Measurements from ENCODE around the gene ATP9B.
"Not testable (repeated sequence)": the region's sequence is repeated elsewhere in the genome, so short reads cannot be mapped to it uniquely, and the experiment has no call there.

The ATP9B gene

GRCh38 chr18:79151191-79151590, 82.0 kb downstream of the ATP9B start:
- DNase-seq, result no peak

GRCh38 chr18:79156327-79156726, 87.1 kb downstream of the ATP9B start:
- DNase-seq, result no peak

- DNase-seq, result no peak
These were observed 95.5 kb downstream of the ATP9B start for GRCh38 chr18:79164706-79165105.

GRCh38 chr18:79166702-79167101, 97.5 kb downstream of the ATP9B start:
- no peak for DNase-seq

- DNase-seq, result no peak
These were observed 98.5 kb downstream of the ATP9B start for GRCh38 chr18:79167526-79168190.

- no peak for DNase-seq
These were observed 100.9 kb downstream of the ATP9B start for GRCh38 chr18:79169958-79170555.

GRCh38 chr18:79172331-79172730, 103.1 kb downstream of the ATP9B start:
- not testable (repeated sequence) for DNase-seq

- no peak for DNase-seq
These were observed 104.5 kb downstream of the ATP9B start for GRCh38 chr18:79173742-79174141.

GRCh38 chr18:79178113-79178531, 108.9 kb downstream of the ATP9B start:
- DNase-seq, result no peak

GRCh38 chr18:79182047-79182713, 113.0 kb downstream of the ATP9B start:
- DNase-seq, result no peak

- DNase-seq, result no peak
These were observed 116.5 kb downstream of the ATP9B start for GRCh38 chr18:79185648-79186047.

GRCh38 chr18:79186649-79187048, 117.5 kb downstream of the ATP9B start:
- no peak for DNase-seq

GRCh38 chr18:79187532-79188277, 118.5 kb downstream of the ATP9B start:
- no peak for DNase-seq

GRCh38 chr18:79191418-79191817, 122.2 kb downstream of the ATP9B start:
- no peak for DNase-seq

GRCh38 chr18:79191956-79192355, 122.8 kb downstream of the ATP9B start:
- DNase-seq, result no peak

- DNase-seq, result no peak
These were observed 124.6 kb downstream of the ATP9B start for GRCh38 chr18:79193826-79194225.

- no peak for DNase-seq
These were observed 126.8 kb downstream of the ATP9B start for GRCh38 chr18:79195716-79196683.

GRCh38 chr18:79197531-79197930, 128.3 kb downstream of the ATP9B start:
- no peak for DNase-seq

- DNase-seq, result no peak
These were observed 130.6 kb downstream of the ATP9B start for GRCh38 chr18:79199691-79200374.

GRCh38 chr18:79200546-79201268, 131.5 kb downstream of the ATP9B start:
- no peak for DNase-seq

GRCh38 chr18:79203017-79203605, 133.9 kb downstream of the ATP9B start:
- DNase-seq, result no peak
